HCT116 (cell line): Measurements from ENCODE around the gene PKNOX2. TPM values are rescaled to one million over a fixed set of nuclear protein-coding genes. Genes with fewer than 3 reads are reported as not detected.

ENCODE experiments used
- ATAC-seq: fragments of 200-7000 bp; cut with Tn5 transposase; 2 replicates; pipeline ENCODE4 v1.9.1; 2020; ENCODE audit warnings: mild to moderate bottlenecking, moderate library complexity
- BruUV-seq: library from RNA; stranded (reverse); fragments of 400-500 nt; replicated peaks from 2 replicates; lab custom pipeline; 2021; lab: Mats Ljungman, UMichigan
- CTCF ChIA-PET: fragments of 300-600 bp; sonication (Branson Sonifier 250); formaldehyde crosslinking; loops from one replicate; lab custom pipeline; 2021; ENCODE audit warnings: antibody characterized with exemption; lab: Charles Lee
- POLR2A ChIA-PET: fragments of 300-600, 350-600 bp; sonication (Branson Sonifier 250); formaldehyde crosslinking; loops from one replicate; lab custom pipeline; 2021; ENCODE audit warnings: antibody characterized with exemption; lab: Charles Lee
- RAD21 ChIA-PET, 2 experiments: fragments of 300-600 bp; sonication (Branson Sonifier 250); formaldehyde crosslinking; loops; one replicate each; lab custom pipeline; 2023; ENCODE audit warnings: low total read pairs in 2 of 2; ENCODE audit not compliant: uncharacterized antibody in 2 of 2, unreplicated experiment in 2 of 2, low non-redundant PET in 1 of 2; lab: Charles Lee
- DNase-seq: peaks from one replicate; pipeline ENCODE4 v3.0.0-alpha.2; 2010; ENCODE audit warnings: low read depth, low spot score
- H2AFZ ChIP-seq: fragments of 200-600 bp; shearing (Covaris generic), sonication (generic); 2 replicates; pipeline ENCODE4 v1.6.1; 2017; ENCODE audit warnings: low read depth, mixed run types, mixed read lengths, antibody characterized with exemption, low read length; ENCODE audit not compliant: poor library complexity, severe bottlenecking
- H3K27ac ChIP-seq: 2 replicates; pipeline ENCODE4 v1.5.1; 2012; ENCODE audit warnings: low read depth, low read length
- H3K27me3 ChIP-seq: fragments of 200-600 bp; sonication (generic); 2 replicates; pipeline ENCODE4 v1.6.1; 2016; ENCODE audit warnings: mixed run types, low read length, mixed read lengths; ENCODE audit not compliant: insufficient read depth
- H3K36me3 ChIP-seq, 2 experiments: fragments of 200-500 bp in 1 of 2; fragments of 200-600 bp in 1 of 2; sonication (Bioruptor generic) in 1 of 2; sonication (generic) in 1 of 2; 2 replicates each; pipeline versions ENCODE4 v1.5.1 to v1.6.1; 2014 to 2016; ENCODE audit warnings: low read length in 2 of 2, inconsistent platforms in 1 of 2, mixed read lengths in 1 of 2, mixed run types in 1 of 2; ENCODE audit not compliant: insufficient read depth in 2 of 2, control insufficient read depth in 1 of 2
- H3K4me1 ChIP-seq, 2 experiments: fragments of 200-600 bp in 1 of 2; sonication (generic) in 1 of 2; 2 replicates each; pipeline versions ENCODE4 v1.5.1 to v1.6.1; 2012 to 2017; ENCODE audit warnings: low read length in 2 of 2, inconsistent platforms in 1 of 2, mild to moderate bottlenecking in 1 of 2, mixed read lengths in 1 of 2, mixed run types in 1 of 2, moderate library complexity in 1 of 2; ENCODE audit not compliant: insufficient read depth in 2 of 2, control insufficient read depth in 1 of 2
- H3K4me2 ChIP-seq: fragments of 200-600 bp; sonication (generic); 2 replicates; pipeline ENCODE4 v1.6.1; 2017; ENCODE audit warnings: mixed run types, low read length, mixed read lengths
- H3K4me3 ChIP-seq, 2 experiments: fragments of 200-600 bp in 1 of 2; sonication (generic) in 1 of 2; replicated peaks in 1 of 2; 2 replicates each; pipeline ENCODE4 v1.5.1; 2011 to 2016; ENCODE audit warnings: low read length in 2 of 2, control low read depth in 1 of 2, low read depth in 1 of 2, mild to moderate bottlenecking in 1 of 2, mixed read lengths in 1 of 2, mixed run types in 1 of 2
- H3K79me2 ChIP-seq: fragments of 200-600 bp; sonication (generic); 2 replicates; pipeline ENCODE4 v1.6.1; 2017; ENCODE audit warnings: mild to moderate bottlenecking, mixed run types, low read length, moderate library complexity, mixed read lengths; ENCODE audit not compliant: insufficient read depth
- H3K9ac ChIP-seq: fragments of 200-600 bp; sonication (generic); 2 replicates; pipeline ENCODE4 v1.6.1; 2016; ENCODE audit warnings: low read length, mixed read lengths
- H3K9me2 ChIP-seq: fragments of 200-600 bp; sonication (generic), shearing (Covaris generic); 2 replicates; pipeline ENCODE4 v1.6.1; 2017; ENCODE audit warnings: mixed run types, mild to moderate bottlenecking, moderate library complexity; ENCODE audit not compliant: insufficient read depth
- H3K9me3 ChIP-seq, 2 experiments: fragments of 200-500 bp in 1 of 2; fragments of 200-600 bp in 1 of 2; sonication (Bioruptor generic) in 1 of 2; sonication (generic) in 1 of 2; 2 replicates each; pipeline ENCODE4 v1.6.1; 2014 to 2017; ENCODE audit warnings: low read length in 2 of 2, mixed read lengths in 2 of 2, inconsistent platforms in 1 of 2, low read depth in 1 of 2, mild to moderate bottlenecking in 1 of 2, mixed run types in 1 of 2, moderate library complexity in 1 of 2; ENCODE audit not compliant: control insufficient read depth in 1 of 2, insufficient read depth in 1 of 2
- H4K20me1 ChIP-seq: fragments of 200-600 bp; sonication (generic), shearing (Covaris generic); 2 replicates; pipeline ENCODE4 v1.6.1; 2017; ENCODE audit warnings: mixed run types, mild to moderate bottlenecking, moderate library complexity; ENCODE audit not compliant: insufficient read depth
- EGR1 ChIP-seq: IDR thresholded peaks from 2 replicates; pipeline ENCODE4 v1.6.1; 2012; ENCODE audit warnings: low read depth
- FOSL1 ChIP-seq: IDR thresholded peaks from 2 replicates; pipeline ENCODE4 v1.6.1; 2012; ENCODE audit warnings: low read depth
- RAD21 ChIP-seq: IDR thresholded peaks from 2 replicates; pipeline ENCODE4 v1.6.1; 2012; ENCODE audit warnings: low read depth, mild to moderate bottlenecking
- SIN3A ChIP-seq: IDR thresholded peaks from 2 replicates; pipeline ENCODE4 v1.6.1; 2012; ENCODE audit warnings: low read depth
- SRF ChIP-seq: IDR thresholded peaks from 2 replicates; pipeline ENCODE4 v1.6.1; 2012; ENCODE audit warnings: low read depth
- YY1 ChIP-seq: IDR thresholded peaks from 2 replicates; pipeline ENCODE4 v1.6.1; 2011; ENCODE audit warnings: low read length, low read depth, moderate library complexity, mild to moderate bottlenecking; ENCODE audit not compliant: insufficient replicate concordance; ENCODE audit errors: extremely low read depth
- intact Hi-C: fragments of 100-400 bp; cut with micrococcal nuclease; formaldehyde crosslinking; loops from 2 replicates; pipeline ENCODE4 v1.10.0; 2022
- total RNA-seq: library from RNA; stranded (reverse); gene quantifications from one replicate; pipeline ENCODE4 v1.2.1, GENCODE V29; 2021; ENCODE audit not compliant: unreplicated experiment
- TF ChIP-seq, protein P1 (sequence below): IDR thresholded peaks from 2 replicates; pipeline ENCODE4 v1.6.1; 2011; ENCODE audit warnings: mild to moderate bottlenecking, low read length, moderate library complexity; ENCODE audit not compliant: insufficient replicate concordance; ENCODE audit errors: extremely low read depth
- TF ChIP-seq, protein P2 (sequence below), 3 experiments: fragments of 200-600 bp in 1 of 3; sonication (generic) in 1 of 3; IDR thresholded peaks in 2 of 3; conservative IDR thresholded peaks in 1 of 3; 2 replicates each; pipeline ENCODE4 v1.5.1; 2012 to 2017; ENCODE audit warnings: low read depth in 2 of 3, low read length in 2 of 3, antibody characterized with exemption in 1 of 3, borderline replicate concordance in 1 of 3, control low read depth in 1 of 3, mild to moderate bottlenecking in 1 of 3, mixed read lengths in 1 of 3, mixed run types in 1 of 3, moderate library complexity in 1 of 3; ENCODE audit not compliant: insufficient read depth in 1 of 3

Gene PKNOX2
- total RNA-seq, 1 experiment from 2014 or later = 0.20 TPM

DNA sequence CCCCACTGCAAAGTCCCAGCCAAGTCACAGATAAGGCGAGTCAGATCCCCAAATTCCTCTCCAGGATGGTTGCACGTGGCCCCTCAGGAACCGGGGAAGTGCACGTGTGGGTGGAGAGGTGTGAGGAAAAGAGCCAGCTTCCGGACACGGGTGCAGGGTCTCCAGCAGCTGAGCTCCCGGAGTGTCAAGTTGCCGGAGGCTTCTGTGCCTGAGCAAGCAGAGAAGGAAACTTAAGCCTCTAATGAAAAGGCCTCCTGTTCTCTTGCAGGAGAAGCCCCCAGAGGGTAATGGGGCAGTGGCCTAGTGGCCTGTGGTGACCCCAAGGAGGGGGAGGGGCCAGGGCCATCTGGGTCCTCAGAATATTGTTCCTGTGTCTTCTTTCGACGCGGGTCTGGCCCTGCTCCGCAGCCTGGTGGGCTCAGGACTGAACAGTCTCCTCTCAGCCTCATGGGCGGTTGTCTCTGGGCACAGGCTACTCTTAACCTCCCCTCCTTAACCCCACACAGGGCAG is 183.6 kb downstream of the PKNOX2 start (continued):
- TF ChIP-seq RAD21 = no peak
- TF ChIP-seq EGR1 = no peak
- TF ChIP-seq, all 23 proteins: peak for 0

DNA sequence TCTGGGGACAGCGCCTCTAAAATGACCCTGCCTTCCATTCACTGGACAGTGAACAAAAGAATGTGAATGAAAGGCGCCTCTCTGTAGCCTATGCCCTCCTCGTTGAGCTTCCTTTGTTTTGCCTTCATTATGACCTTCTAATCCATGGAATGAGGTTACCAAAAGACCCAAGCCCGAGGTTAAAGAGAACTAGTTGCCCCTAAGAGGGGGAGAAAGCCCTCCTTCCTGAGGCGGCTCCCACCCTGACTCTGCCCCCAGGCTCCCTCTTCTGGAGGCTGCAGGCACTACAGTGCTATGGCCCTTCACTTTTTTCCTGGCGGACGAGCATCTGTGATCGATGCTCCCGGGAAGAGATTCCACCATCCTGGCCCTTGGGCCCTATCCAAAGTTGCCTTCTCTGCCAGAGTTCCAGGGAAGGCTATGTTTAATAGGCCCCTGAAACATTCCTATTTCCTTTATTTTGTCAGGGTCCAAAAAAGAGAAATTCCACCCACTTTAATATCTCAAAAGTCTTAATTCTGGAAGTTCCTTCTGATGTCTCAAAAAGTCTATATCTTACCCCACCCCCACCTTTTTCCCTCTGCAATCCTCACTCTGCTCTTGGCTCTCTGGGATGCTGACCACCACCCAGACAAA is 184.2 kb downstream of the PKNOX2 start:
- Histone ChIP-seq H3K27ac (no peak overlapping the region), H3K79me2 (no peaks in the 10 kb centered on the region), H3K27me3 (no peaks in the 10 kb centered on the region), H3K4me2 (0 out of 2 replicates have a peak overlapping the region, but pooled peaks have one; percentile 14), H2AFZ (peak overlapping the region; percentile 65), H3K4me3 (no peak overlapping the region), H3K9ac (no peak overlapping the region), H3K9me3 (no peaks in the 10 kb centered on the region), H3K36me3 (no peaks in the 10 kb centered on the region), H3K4me1 (peaks cover 0 to 2% of the 10 kb centered on the region in 2 experiments; a peak in 1 of 4 replicates), H4K20me1 (no peaks in the 10 kb centered on the region), H3K9me2 (no peaks in the 10 kb centered on the region)
- no peak for DNase-seq
- intact Hi-C loops = loop anchor here (1.0 to 10.0 kb wide), 4 partner anchors 186 to 524 kb away; partner anchors contain the start of gene PKNOX2
- BruUV-seq = no TSS peak
- ATAC-seq = peak; percentile 81
- ChIA-PET POLR2A (no interaction called here), RAD21 (no interaction called here), CTCF (interaction anchor here (0.8 kb wide), 1 partner anchor 224 kb away, joined by 3 read pairs; no protein-coding TSS in a partner anchor)
- TF ChIP-seq YY1 = no peak
- peak; percentile 61 for TF ChIP-seq RAD21
- TF ChIP-seq, protein P1, sequence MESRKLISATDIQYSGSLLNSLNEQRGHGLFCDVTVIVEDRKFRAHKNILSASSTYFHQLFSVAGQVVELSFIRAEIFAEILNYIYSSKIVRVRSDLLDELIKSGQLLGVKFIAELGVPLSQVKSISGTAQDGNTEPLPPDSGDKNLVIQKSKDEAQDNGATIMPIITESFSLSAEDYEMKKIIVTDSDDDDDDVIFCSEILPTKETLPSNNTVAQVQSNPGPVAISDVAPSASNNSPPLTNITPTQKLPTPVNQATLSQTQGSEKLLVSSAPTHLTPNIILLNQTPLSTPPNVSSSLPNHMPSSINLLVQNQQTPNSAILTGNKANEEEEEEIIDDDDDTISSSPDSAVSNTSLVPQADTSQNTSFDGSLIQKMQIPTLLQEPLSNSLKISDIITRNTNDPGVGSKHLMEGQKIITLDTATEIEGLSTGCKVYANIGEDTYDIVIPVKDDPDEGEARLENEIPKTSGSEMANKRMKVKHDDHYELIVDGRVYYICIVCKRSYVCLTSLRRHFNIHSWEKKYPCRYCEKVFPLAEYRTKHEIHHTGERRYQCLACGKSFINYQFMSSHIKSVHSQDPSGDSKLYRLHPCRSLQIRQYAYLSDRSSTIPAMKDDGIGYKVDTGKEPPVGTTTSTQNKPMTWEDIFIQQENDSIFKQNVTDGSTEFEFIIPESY = no peak
- TF ChIP-seq, protein P2, sequence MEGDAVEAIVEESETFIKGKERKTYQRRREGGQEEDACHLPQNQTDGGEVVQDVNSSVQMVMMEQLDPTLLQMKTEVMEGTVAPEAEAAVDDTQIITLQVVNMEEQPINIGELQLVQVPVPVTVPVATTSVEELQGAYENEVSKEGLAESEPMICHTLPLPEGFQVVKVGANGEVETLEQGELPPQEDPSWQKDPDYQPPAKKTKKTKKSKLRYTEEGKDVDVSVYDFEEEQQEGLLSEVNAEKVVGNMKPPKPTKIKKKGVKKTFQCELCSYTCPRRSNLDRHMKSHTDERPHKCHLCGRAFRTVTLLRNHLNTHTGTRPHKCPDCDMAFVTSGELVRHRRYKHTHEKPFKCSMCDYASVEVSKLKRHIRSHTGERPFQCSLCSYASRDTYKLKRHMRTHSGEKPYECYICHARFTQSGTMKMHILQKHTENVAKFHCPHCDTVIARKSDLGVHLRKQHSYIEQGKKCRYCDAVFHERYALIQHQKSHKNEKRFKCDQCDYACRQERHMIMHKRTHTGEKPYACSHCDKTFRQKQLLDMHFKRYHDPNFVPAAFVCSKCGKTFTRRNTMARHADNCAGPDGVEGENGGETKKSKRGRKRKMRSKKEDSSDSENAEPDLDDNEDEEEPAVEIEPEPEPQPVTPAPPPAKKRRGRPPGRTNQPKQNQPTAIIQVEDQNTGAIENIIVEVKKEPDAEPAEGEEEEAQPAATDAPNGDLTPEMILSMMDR (IDR thresholded peaks at IDR 0.05 in 2 of 3, conservative IDR thresholded peaks at IDR 0.05 in 1 of 3; ENCODE audit: borderline replicate concordance in 1 of 3, insufficient read depth in 1 of 3, low read depth in 2 of 3, low read length in 2 of 3) = peak; percentile 67 to 94 (median 82)
- no peak for TF ChIP-seq SIN3A
- TF ChIP-seq SRF = no peak
- no peak for TF ChIP-seq FOSL1
